ENCODE measurements around the gene CAMSAP1.

DNA sequence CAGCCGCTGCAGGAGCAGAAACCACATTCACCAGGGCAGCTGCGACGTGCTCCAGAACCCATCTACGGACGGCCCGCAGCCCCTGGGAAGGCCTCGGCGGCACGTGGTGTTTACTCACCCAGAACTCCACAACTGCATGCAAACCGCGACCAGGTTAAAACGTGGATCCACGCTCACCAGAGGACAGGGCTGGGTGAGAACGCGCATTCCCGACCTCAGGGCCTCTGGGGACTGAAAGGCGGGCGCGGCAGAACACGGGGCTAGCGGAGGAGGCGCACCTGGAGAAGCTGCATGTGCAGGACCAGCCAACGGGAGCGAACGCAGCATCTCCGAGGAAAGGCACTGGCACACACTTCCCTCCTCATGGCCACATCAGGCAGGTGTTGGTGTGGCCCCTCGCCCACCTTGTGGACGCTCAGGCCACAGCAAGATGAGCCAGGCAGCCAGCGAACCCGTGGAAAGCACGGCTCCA, 24.0 kb upstream of the CAMSAP1 start:
- TF ChIP-seq EZH2 (IDR thresholded peaks at IDR 0.05; ENCODE audit: low read length, missing control alignments), result no peak
- no peak for TF ChIP-seq CTCF (conservative IDR thresholded peaks at IDR 0.05 in 1 of 2, IDR thresholded peaks at IDR 0.05 in 1 of 2; ENCODE audit: low read depth in 1 of 2, low read length in 2 of 2)
